Measurements from ENCODE around the gene TSPAN4.
A peak's percentile ranks its signal among the peaks of the same experiment; 100 is the strongest.

Gene TSPAN4

GRCh38 chr11:811446-812245, 31.0 kb upstream of the TSPAN4 start:
- Histone ChIP-seq H3K9me3 (ENCODE audit: severe bottlenecking) (no peaks in the 10 kb centered on the region), H3K36me3 (peaks cover 45% of the 10 kb centered on the region), H3K27me3 (ENCODE audit: insufficient read depth, low read depth, severe bottlenecking) (no peaks in the 10 kb centered on the region), H3K4me3 (ENCODE audit: low read depth, low read length) (no peak overlapping the region), H3K27ac (peak overlapping the region; percentile 11)
- no peak for DNase-seq
- TF ChIP-seq, protein P1, sequence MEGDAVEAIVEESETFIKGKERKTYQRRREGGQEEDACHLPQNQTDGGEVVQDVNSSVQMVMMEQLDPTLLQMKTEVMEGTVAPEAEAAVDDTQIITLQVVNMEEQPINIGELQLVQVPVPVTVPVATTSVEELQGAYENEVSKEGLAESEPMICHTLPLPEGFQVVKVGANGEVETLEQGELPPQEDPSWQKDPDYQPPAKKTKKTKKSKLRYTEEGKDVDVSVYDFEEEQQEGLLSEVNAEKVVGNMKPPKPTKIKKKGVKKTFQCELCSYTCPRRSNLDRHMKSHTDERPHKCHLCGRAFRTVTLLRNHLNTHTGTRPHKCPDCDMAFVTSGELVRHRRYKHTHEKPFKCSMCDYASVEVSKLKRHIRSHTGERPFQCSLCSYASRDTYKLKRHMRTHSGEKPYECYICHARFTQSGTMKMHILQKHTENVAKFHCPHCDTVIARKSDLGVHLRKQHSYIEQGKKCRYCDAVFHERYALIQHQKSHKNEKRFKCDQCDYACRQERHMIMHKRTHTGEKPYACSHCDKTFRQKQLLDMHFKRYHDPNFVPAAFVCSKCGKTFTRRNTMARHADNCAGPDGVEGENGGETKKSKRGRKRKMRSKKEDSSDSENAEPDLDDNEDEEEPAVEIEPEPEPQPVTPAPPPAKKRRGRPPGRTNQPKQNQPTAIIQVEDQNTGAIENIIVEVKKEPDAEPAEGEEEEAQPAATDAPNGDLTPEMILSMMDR (IDR thresholded peaks at IDR 0.05; ENCODE audit: low read depth, low read length), result no peak

DNA sequence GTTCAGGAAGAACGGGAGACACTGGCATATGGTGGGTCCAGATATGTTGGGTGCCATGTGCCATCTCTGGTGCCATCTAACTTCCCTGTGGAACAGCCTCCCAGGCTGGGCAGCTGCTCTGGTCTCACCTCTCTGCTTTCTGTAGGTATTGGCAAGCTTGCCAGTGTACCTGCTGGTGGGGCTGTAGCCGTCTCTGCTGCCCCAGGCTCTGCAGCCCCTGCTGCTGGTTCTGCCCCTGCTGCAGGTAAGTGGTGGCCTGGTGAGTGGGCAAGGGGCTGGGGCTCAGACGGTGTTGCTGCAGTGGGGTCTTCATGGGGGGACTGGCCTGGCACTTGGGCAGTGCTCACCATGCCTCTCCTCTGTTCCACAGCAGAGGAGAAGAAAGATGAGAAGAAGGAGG, 30.3 kb upstream of the TSPAN4 start:
- no peak for DNase-seq
- Histone ChIP-seq H3K4me3 (ENCODE audit: low read depth, low read length) (no peak overlapping the region), H3K27me3 (ENCODE audit: insufficient read depth, low read depth, severe bottlenecking) (no peaks in the 10 kb centered on the region), H3K9me3 (ENCODE audit: severe bottlenecking) (no peaks in the 10 kb centered on the region), H3K27ac (no peak overlapping the region), H3K36me3 (peaks cover 45% of the 10 kb centered on the region)
- TF ChIP-seq, protein P1 (IDR thresholded peaks at IDR 0.05; ENCODE audit: low read depth, low read length), result no peak

GRCh38 chr11:813072-813455, 29.6 kb upstream of the TSPAN4 start:
- peaks cover 45% of the 10 kb centered on the region for H3K36me3 ChIP-seq
- no peaks in the 10 kb centered on the region for H3K27me3 ChIP-seq (ENCODE audit: insufficient read depth, low read depth, severe bottlenecking)
- H3K9me3 ChIP-seq (ENCODE audit: severe bottlenecking), result no peaks in the 10 kb centered on the region
- no peak for DNase-seq
- TF ChIP-seq, protein P1 (IDR thresholded peaks at IDR 0.05; ENCODE audit: low read depth, low read length), result no peak
- H3K27ac ChIP-seq, result no peak overlapping the region
- H3K4me3 ChIP-seq (ENCODE audit: low read depth, low read length), result no peak overlapping the region

- TF ChIP-seq, protein P1 (IDR thresholded peaks at IDR 0.05; ENCODE audit: low read depth, low read length), result no peak
- Histone ChIP-seq H3K27me3 (ENCODE audit: insufficient read depth, low read depth, severe bottlenecking) (no peaks in the 10 kb centered on the region), H3K36me3 (peaks cover 45% of the 10 kb centered on the region), H3K4me3 (ENCODE audit: low read depth, low read length) (no peak overlapping the region), H3K9me3 (ENCODE audit: severe bottlenecking) (no peaks in the 10 kb centered on the region), H3K27ac (no peak overlapping the region)
- no peak for DNase-seq
Measured at GRCh38 chr11:813456-814096, 29.1 kb upstream of the TSPAN4 start.

GRCh38 chr11:815675-816432, 26.8 kb upstream of the TSPAN4 start:
- Histone ChIP-seq H3K9me3 (ENCODE audit: severe bottlenecking) (no peaks in the 10 kb centered on the region), H3K27me3 (ENCODE audit: insufficient read depth, low read depth, severe bottlenecking) (no peaks in the 10 kb centered on the region), H3K27ac (no peak overlapping the region), H3K4me3 (ENCODE audit: low read depth, low read length) (no peak overlapping the region), H3K36me3 (peaks cover 39% of the 10 kb centered on the region)
- TF ChIP-seq, protein P1 (IDR thresholded peaks at IDR 0.05; ENCODE audit: low read depth, low read length), result no peak
- DNase-seq, result no peak

Data from WERI-Rb-1 (cell line).